RCC 7860 (cell line): ENCODE results near the gene ADIRF.
"Not testable (repeated sequence)": the region's sequence is repeated elsewhere in the genome, so short reads cannot be mapped to it uniquely, and the experiment has no call there.

Experiments used
- DNase-seq: peaks from one replicate; pipeline ENCODE4 v3.0.0-alpha.2; 2015; ENCODE audit warnings: low spot score
- FAIRE-seq: peaks from 2 replicates; lab custom pipeline; 2012; peaks lifted over from hg19 to GRCh38; lab: Jason Lieb, UNC

Gene ADIRF

GRCh38 chr10:86976362-86977056, 8.2 kb downstream of the ADIRF start:
- no peak for DNase-seq
- no peak for FAIRE-seq

GRCh38 chr10:86978457-86978856, 10.2 kb downstream of the ADIRF start:
- FAIRE-seq, DNase-seq: not testable (repeated sequence)

GRCh38 chr10:86979296-86979818, 11.1 kb downstream of the ADIRF start:
- FAIRE-seq (no peak), DNase-seq (no peak)

- DNase-seq (no peak), FAIRE-seq (no peak)
These were observed 11.7 kb downstream of the ADIRF start for GRCh38 chr10:86979977-86980448.

GRCh38 chr10:86981020-86981419, 12.7 kb downstream of the ADIRF start:
- not testable (repeated sequence) for FAIRE-seq, DNase-seq

- DNase-seq (no peak), FAIRE-seq (no peak)
These were observed 13.4 kb downstream of the ADIRF start for GRCh38 chr10:86981716-86982115.

GRCh38 chr10:86984498-86984897, 16.2 kb downstream of the ADIRF start:
- DNase-seq, FAIRE-seq: not testable (repeated sequence)

GRCh38 chr10:86988520-86988919, 20.2 kb downstream of the ADIRF start:
- FAIRE-seq = no peak
- DNase-seq = no peak

- FAIRE-seq = peak; percentile 76
These were observed 23.1 kb downstream of the ADIRF start for GRCh38 chr10:86991362-86991761.

GRCh38 chr10:86992456-86992855, 24.2 kb downstream of the ADIRF start:
- FAIRE-seq (no peak), DNase-seq (no peak)

More at GRCh38 chr10:86991362-86991761, 23.1 kb downstream of the ADIRF start:
- DNase-seq = not testable (repeated sequence)

GRCh38 chr10:86992929-86993328, 24.6 kb downstream of the ADIRF start:
- no peak for DNase-seq
- peak; percentile 53 for FAIRE-seq

GRCh38 chr10:86999802-87000403, 31.6 kb downstream of the ADIRF start:
- FAIRE-seq, DNase-seq: not testable (repeated sequence)

- FAIRE-seq (no peak), DNase-seq (no peak)
These were observed 32.2 kb downstream of the ADIRF start for GRCh38 chr10:87000491-87000890.

- DNase-seq = not testable (repeated sequence)
These were observed 38.8 kb downstream of the ADIRF start for GRCh38 chr10:87007124-87007523.

GRCh38 chr10:87007674-87008073, 39.4 kb downstream of the ADIRF start:
- FAIRE-seq, DNase-seq: not testable (repeated sequence)

More at GRCh38 chr10:87007124-87007523, 38.8 kb downstream of the ADIRF start:
- FAIRE-seq = not testable (repeated sequence)

GRCh38 chr10:87008303-87008702, 40.0 kb downstream of the ADIRF start:
- DNase-seq, FAIRE-seq: not testable (repeated sequence)

GRCh38 chr10:87009134-87009696, 40.9 kb downstream of the ADIRF start:
- DNase-seq, FAIRE-seq: not testable (repeated sequence)

- FAIRE-seq, DNase-seq: not testable (repeated sequence)
These were observed 45.2 kb downstream of the ADIRF start for GRCh38 chr10:87013528-87013927.

GRCh38 chr10:87014986-87015716, 46.9 kb downstream of the ADIRF start:
- not testable (repeated sequence) for DNase-seq

GRCh38 chr10:87018127-87018526, 49.8 kb downstream of the ADIRF start:
- not testable (repeated sequence) for DNase-seq, FAIRE-seq

More at GRCh38 chr10:87014986-87015716, 46.9 kb downstream of the ADIRF start:
- not testable (repeated sequence) for FAIRE-seq
